Spleen (tissue), 7 donors: ENCODE results near the gene ADORA2B.

Experiments
- CTCF ChIP-seq, 11 experiments: fragments of 200-600 bp in 7 of 11; fragments of 450-650 bp in 4 of 11; sonication (generic) in 4 of 11; IDR thresholded peaks in 8 of 11; conservative IDR thresholded peaks in 3 of 11; 1 replicate in 7 of 11; 2 replicates in 4 of 11; pipeline versions ENCODE4 v1.4.0 to v1.8.0; 2016 to 2021; ENCODE audit warnings: antibody characterized with exemption in 11 of 11, inconsistent platforms in 4 of 11, mild to moderate bottlenecking in 1 of 11
- POLR2A ChIP-seq, 3 donors: fragments of 450-650 bp; IDR thresholded peaks; one replicate each; pipeline ENCODE4 v1.5.1; 2017; ENCODE audit warnings: antibody characterized with exemption in 3 of 3, mild to moderate bottlenecking in 1 of 3
- POLR2AphosphoS5 ChIP-seq, 3 donors: sonication (generic); formaldehyde crosslinking; IDR thresholded peaks; one replicate each; pipeline ENCODE4 v1.5.1; 2017; ENCODE audit warnings: antibody characterized with exemption in 3 of 3
- donor health status: DM: no; HTN: no; CAD: no; lungs with moderate emphysema.
- donor health status: DM: no; HTN: no; CAD: no.
- donor health status: DM: no; HTN: no; CAD: no.

GRCh38 chr17:16001226-16001897 lies 56.4 kb downstream of the ADORA2B start:
- TF ChIP-seq POLR2A (IDR thresholded peaks at IDR 0.05) (no peak), CTCF (IDR thresholded peaks at IDR 0.05 in 8 of 11, conservative IDR thresholded peaks at IDR 0.05 in 3 of 11) (no peak), POLR2AphosphoS5 (IDR thresholded peaks at IDR 0.05) (no peak)
